Measurements from ENCODE around the gene PTPN6.

PTPN6 gene

DNA sequence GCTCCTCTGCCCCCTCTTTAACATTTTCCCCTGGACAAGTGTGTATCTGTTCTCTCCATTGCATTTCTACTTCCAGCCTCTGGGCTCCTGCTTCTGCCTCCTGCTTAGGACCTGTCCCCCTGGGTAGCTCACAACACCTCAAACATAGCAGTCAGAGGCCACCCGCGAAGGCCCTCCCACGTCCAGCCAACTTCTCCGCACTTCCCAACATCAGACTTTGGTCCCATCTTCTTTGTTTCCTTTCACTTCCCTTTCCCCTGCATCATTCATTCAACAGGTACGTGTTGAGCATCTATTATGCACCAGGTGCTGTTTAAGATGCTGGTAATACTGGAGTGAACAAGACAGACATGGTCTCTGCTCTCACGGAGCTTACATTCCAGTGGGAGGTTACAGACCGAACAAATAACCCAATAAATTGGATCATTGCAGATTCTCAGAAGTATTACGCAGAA, 4.2 kb upstream of the PTPN6 start:
- TF ChIP-seq REST (IDR thresholded peaks at IDR 0.05; ENCODE audit: insufficient replicate concordance, low read depth) (no peak), CTCF (IDR thresholded peaks at IDR 0.05; ENCODE audit: insufficient read depth, low read length) (no peak), GABPA (IDR thresholded peaks at IDR 0.05; ENCODE audit: low read depth) (no peak), POLR2AphosphoS5 (IDR thresholded peaks at IDR 0.05; ENCODE audit: low read depth) (no peak), SPI1 (IDR thresholded peaks at IDR 0.05; ENCODE audit: borderline replicate concordance, low read depth) (no peak)
- Histone ChIP-seq H3K27me3 (ENCODE audit: insufficient read depth, poor library complexity, severe bottlenecking) (no peaks in the 10 kb centered on the region), H3K4me3 (replicated peaks; ENCODE audit: insufficient read depth, low read length) (peak overlapping the region; percentile 32), H3K27ac (replicated peaks) (peak overlapping the region; percentile 64)
- no peak for DNase-seq (ENCODE audit: low read depth in 1 of 2, low spot score in 1 of 2)

DNA sequence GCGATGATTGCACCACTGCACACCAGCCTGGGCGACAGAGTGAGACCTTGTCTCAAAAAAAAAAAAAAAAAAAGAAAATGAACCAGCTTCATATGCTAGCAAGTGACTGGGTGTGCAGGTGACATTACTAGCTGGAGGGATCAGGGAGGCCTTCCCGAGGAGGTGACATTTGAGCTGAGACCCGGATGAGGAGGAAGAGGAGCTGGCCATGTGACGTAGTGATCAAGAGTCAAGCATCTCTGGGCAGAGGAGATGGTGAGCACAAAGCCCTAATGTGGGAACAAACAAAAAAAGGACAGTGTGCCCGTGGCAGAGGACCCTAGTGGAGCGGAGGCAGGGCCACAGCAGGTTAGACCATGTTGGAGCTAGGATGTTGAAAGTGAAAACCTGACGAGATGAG, 3.5 kb upstream of the PTPN6 start:
- no peak for TF ChIP-seq REST (IDR thresholded peaks at IDR 0.05; ENCODE audit: insufficient replicate concordance, low read depth)
- no peak for TF ChIP-seq CTCF (IDR thresholded peaks at IDR 0.05; ENCODE audit: insufficient read depth, low read length)
- TF ChIP-seq POLR2AphosphoS5 (IDR thresholded peaks at IDR 0.05; ENCODE audit: low read depth), result no peak
- no peak for TF ChIP-seq SPI1 (IDR thresholded peaks at IDR 0.05; ENCODE audit: borderline replicate concordance, low read depth)
- TF ChIP-seq GABPA (IDR thresholded peaks at IDR 0.05; ENCODE audit: low read depth), result no peak
- Histone ChIP-seq H3K27ac (replicated peaks) (no peak overlapping the region), H3K4me3 (replicated peaks; ENCODE audit: insufficient read depth, low read length) (no peak overlapping the region), H3K27me3 (ENCODE audit: insufficient read depth, poor library complexity, severe bottlenecking) (no peaks in the 10 kb centered on the region)
- DNase-seq (ENCODE audit: low read depth in 1 of 2, low spot score in 1 of 2), result no peak

DNA sequence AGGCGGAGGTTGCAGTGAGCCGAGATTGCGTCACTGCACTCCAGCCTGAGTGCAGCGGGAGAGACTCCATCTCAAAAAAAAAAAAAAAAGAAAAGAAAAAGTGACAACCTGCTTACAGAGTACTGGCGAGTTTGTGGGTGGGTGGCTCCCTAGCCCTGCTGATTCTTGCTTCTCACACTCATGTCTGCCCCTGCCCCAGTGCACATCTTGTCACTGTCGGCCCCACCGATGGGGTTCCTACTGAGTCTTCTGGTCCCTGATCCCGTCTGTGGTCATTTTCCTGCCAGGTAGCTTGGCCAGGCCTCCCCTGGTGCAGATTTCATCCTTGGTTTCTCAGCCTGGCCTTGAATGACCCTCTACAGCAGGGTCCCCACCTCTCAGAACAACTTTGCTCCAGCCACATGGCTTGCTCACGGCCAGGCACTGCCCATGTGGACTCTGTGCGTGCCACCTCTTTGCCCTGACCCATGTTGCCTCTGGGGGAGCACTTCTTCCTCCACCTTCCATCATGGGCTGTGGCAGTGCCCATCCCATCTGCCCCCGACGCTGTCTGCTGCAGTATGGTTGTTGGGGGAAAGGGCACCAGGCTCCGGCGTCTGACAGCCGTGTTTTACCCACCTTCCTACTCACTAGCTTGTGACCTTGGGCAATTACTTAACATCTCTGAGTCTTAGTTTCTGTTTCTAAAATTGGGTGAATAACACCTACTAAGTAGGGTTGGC, 2.1 kb upstream of the PTPN6 start:
- TF ChIP-seq CTCF (IDR thresholded peaks at IDR 0.05; ENCODE audit: insufficient read depth, low read length) (peak; percentile 31), SPI1 (IDR thresholded peaks at IDR 0.05; ENCODE audit: borderline replicate concordance, low read depth) (no peak)
- DNase-seq (ENCODE audit: low read depth in 1 of 2, low spot score in 1 of 2), result no peak
- no peaks in the 10 kb centered on the region for H3K27me3 ChIP-seq (ENCODE audit: insufficient read depth, poor library complexity, severe bottlenecking)
- peak overlapping the region; percentile 45 for H3K27ac ChIP-seq (replicated peaks)
- no peak overlapping the region for H3K4me3 ChIP-seq (replicated peaks; ENCODE audit: insufficient read depth, low read length)

- H3K4me3 ChIP-seq (replicated peaks; ENCODE audit: insufficient read depth, low read length), result no peak overlapping the region
- H3K27ac ChIP-seq (replicated peaks), result peak overlapping the region; percentile 99
- TF ChIP-seq REST (IDR thresholded peaks at IDR 0.05; ENCODE audit: insufficient replicate concordance, low read depth) (no peak), SPI1 (IDR thresholded peaks at IDR 0.05; ENCODE audit: borderline replicate concordance, low read depth) (no peak), POLR2AphosphoS5 (IDR thresholded peaks at IDR 0.05; ENCODE audit: low read depth) (no peak), GABPA (IDR thresholded peaks at IDR 0.05; ENCODE audit: low read depth) (no peak), CTCF (IDR thresholded peaks at IDR 0.05; ENCODE audit: insufficient read depth, low read length) (no peak)
- DNase-seq (ENCODE audit: low read depth in 1 of 2, low spot score in 1 of 2), result no peak
- H3K27me3 ChIP-seq (ENCODE audit: insufficient read depth, poor library complexity, severe bottlenecking), result no peaks in the 10 kb centered on the region
Observed at GRCh38 chr12:6950401-6950801, 755 bp upstream of the PTPN6 start.
